Endothelial cell of umbilical vein (primary cell): ENCODE data around the gene MED27. TPM values are rescaled to one million over a fixed set of nuclear protein-coding genes. Genes with fewer than 3 reads are reported as not detected.

Source experiments
- BruUV-seq: library from RNA; stranded (reverse); fragments of 400-500 nt; replicated peaks from 2 replicates; lab custom pipeline; 2021; lab: Mats Ljungman, UMichigan
- CTCF ChIA-PET: fragments of 300-600, 350-600 bp; sonication (Branson Sonifier 250); formaldehyde crosslinking; loops from one replicate; lab custom pipeline; 2021; ENCODE audit warnings: antibody characterized with exemption, inconsistent platforms; lab: Charles Lee
- POLR2A ChIA-PET: fragments of 300-600, 350-600 bp; sonication (Branson Sonifier 250); formaldehyde crosslinking; loops from one replicate; lab custom pipeline; 2021; ENCODE audit warnings: antibody characterized with exemption, inconsistent platforms; lab: Charles Lee
- DNase-seq: peaks from one replicate; pipeline ENCODE4 v3.0.0-alpha.2; 2011; ENCODE audit warnings: low read depth, low spot score
- FAIRE-seq: peaks from 2 replicates; lab custom pipeline; 2011; peaks lifted over from hg19 to GRCh38; lab: Jason Lieb, UNC
- H2AFZ ChIP-seq: 2 replicates; pipeline ENCODE4 v1.6.0; 2012; ENCODE audit warnings: low read depth, low read length, control low read depth, inconsistent platforms
- H3K27ac ChIP-seq: 2 replicates; pipeline ENCODE4 v1.5.1; 2011; ENCODE audit warnings: low read depth, mild to moderate bottlenecking, control low read depth, low read length, moderate library complexity; ENCODE audit not compliant: insufficient read depth
- H3K27me3 ChIP-seq, 2 experiments: 2 replicates each; pipeline versions ENCODE4 v1.6.0 to v1.6.1; 2011; ENCODE audit warnings: low read length in 2 of 2, mixed read lengths in 1 of 2; ENCODE audit not compliant: control insufficient read depth in 2 of 2, insufficient read depth in 2 of 2
- H3K36me3 ChIP-seq, 2 experiments: 2 replicates in 1 of 2; 3 replicates in 1 of 2; pipeline ENCODE4 v1.5.1; 2011; ENCODE audit warnings: low read length in 2 of 2, mild to moderate bottlenecking in 1 of 2, moderate library complexity in 1 of 2; ENCODE audit not compliant: control insufficient read depth in 2 of 2, insufficient read depth in 2 of 2; ENCODE audit errors: extremely low read depth in 1 of 2
- H3K4me1 ChIP-seq: 3 replicates; pipeline ENCODE4 v1.5.1; 2011; ENCODE audit warnings: mild to moderate bottlenecking, low read length; ENCODE audit not compliant: control insufficient read depth, insufficient read depth; ENCODE audit errors: extremely low read depth
- H3K4me2 ChIP-seq: 2 replicates; pipeline ENCODE4 v1.6.1; 2011; ENCODE audit warnings: low read length, control low read depth, mixed read lengths; ENCODE audit not compliant: insufficient read depth
- H3K4me3 ChIP-seq, 3 experiments: fragments of 200-600 bp in 1 of 3; sonication (generic), shearing (Covaris generic) in 1 of 3; replicated peaks in 1 of 3; 2 replicates each; pipeline ENCODE4 v1.5.1; 2011 to 2016; ENCODE audit warnings: control low read depth in 3 of 3, low read length in 3 of 3, mild to moderate bottlenecking in 2 of 3, inconsistent platforms in 1 of 3, low read depth in 1 of 3, moderate library complexity in 1 of 3; ENCODE audit not compliant: insufficient read depth in 1 of 3
- H3K79me2 ChIP-seq: 2 replicates; pipeline ENCODE4 v1.6.0; 2012; ENCODE audit warnings: low read length, inconsistent platforms; ENCODE audit not compliant: control insufficient read depth, insufficient read depth
- H3K9ac ChIP-seq: replicated peaks from 2 replicates; pipeline ENCODE3; 2011; ENCODE audit warnings: low read length, control low read depth; ENCODE audit not compliant: insufficient read depth; ENCODE audit errors: extremely low read depth
- H3K9me1 ChIP-seq: replicated peaks from 3 replicates; pipeline ENCODE4 v1.6.0; 2011; ENCODE audit warnings: mild to moderate bottlenecking, low read length; ENCODE audit not compliant: control insufficient read depth, insufficient read depth; ENCODE audit errors: extremely low read depth
- H3K9me3 ChIP-seq: replicated peaks from 2 replicates; pipeline ENCODE4 v1.5.1; 2012; ENCODE audit warnings: low read length, inconsistent platforms; ENCODE audit not compliant: control insufficient read depth, insufficient read depth
- H4K20me1 ChIP-seq: replicated peaks from 2 replicates; pipeline ENCODE3; 2011; ENCODE audit warnings: mild to moderate bottlenecking, low read length; ENCODE audit not compliant: control insufficient read depth, insufficient read depth; ENCODE audit errors: extremely low read depth
- CTCF ChIP-seq, 2 donors: IDR thresholded peaks; 1 replicate in 1 of 2; 2 replicates in 1 of 2; pipeline ENCODE4 v1.5.1; 2011; ENCODE audit warnings: low read length in 2 of 2, mild to moderate bottlenecking in 2 of 2, moderate library complexity in 2 of 2, control low read depth in 1 of 2, inconsistent platforms in 1 of 2, low read depth in 1 of 2; ENCODE audit not compliant: insufficient read depth in 1 of 2; ENCODE audit errors: extremely low read depth in 1 of 2
- EZH2 ChIP-seq: IDR thresholded peaks from 2 replicates; pipeline ENCODE4 v1.6.1; 2012; ENCODE audit warnings: borderline replicate concordance, low read depth, mild to moderate bottlenecking, moderate library complexity, low read length, inconsistent platforms; ENCODE audit not compliant: severe bottlenecking
- FOS ChIP-seq: IDR thresholded peaks from 2 replicates; pipeline ENCODE4 v1.6.1; 2011; ENCODE audit warnings: mild to moderate bottlenecking, low read length, moderate library complexity, borderline replicate concordance; ENCODE audit not compliant: insufficient read depth
- GATA2 ChIP-seq: IDR thresholded peaks from 2 replicates; pipeline ENCODE4 v1.7.0; 2011; ENCODE audit warnings: low read depth, mild to moderate bottlenecking, moderate library complexity, mixed read lengths, low read length; ENCODE audit not compliant: insufficient read length, insufficient read depth
- JUN ChIP-seq: IDR thresholded peaks from 2 replicates; pipeline ENCODE4 v1.6.1; 2011; ENCODE audit warnings: borderline replicate concordance, low read depth; ENCODE audit not compliant: insufficient read length, insufficient read depth
- MYC ChIP-seq: IDR thresholded peaks from one replicate; pipeline ENCODE4 v1.6.1; 2011; ENCODE audit warnings: mild to moderate bottlenecking, low read depth, low read length
- POLR2A ChIP-seq: IDR thresholded peaks from 2 replicates; pipeline ENCODE4 v1.6.1; 2012; ENCODE audit warnings: low read depth, mild to moderate bottlenecking, control low read depth, low read length
- POLR2AphosphoS5 ChIP-seq: IDR thresholded peaks from 2 replicates; pipeline ENCODE4 v1.6.1; 2012; ENCODE audit warnings: low read depth, mild to moderate bottlenecking, control low read depth, low read length, moderate library complexity; ENCODE audit not compliant: insufficient read depth
- dilution Hi-C: fragments of 300-500 bp; cut with MboI; formaldehyde crosslinking; loops from one replicate; pipeline ENCODE4 v1.15.0; 2019; ENCODE audit warnings: low sequenced_read_pairs; ENCODE audit not compliant: extremely low pct_ligation_motif_present
- intact Hi-C: fragments of 100-400 bp; cut with micrococcal nuclease; formaldehyde crosslinking; loops from one replicate; pipeline ENCODE4 v1.10.0; 2022
- polyA plus RNA-seq, 4 experiments: library from polyadenylated mRNA; depleted of rRNA in 3 of 4; stranded (reverse) in 3 of 4; unstranded in 1 of 4; fragments of >200 nt; gene quantifications; 2 replicates each; pipeline versions ENCODE4 v1.2.1 to v1.2.3, GENCODE V29; 2011 to 2012; ENCODE audit warnings: missing spikeins in 1 of 4
- total RNA-seq: library from RNA; stranded (reverse); gene quantifications from 2 replicates; pipeline ENCODE4 v1.2.3, GENCODE V29; 2021
- TF ChIP-seq, protein P1 (sequence below): IDR thresholded peaks from 2 replicates; pipeline ENCODE4 v1.6.1; 2011; ENCODE audit not compliant: insufficient read depth, insufficient read length

MED27 gene
- total and polyA plus RNA-seq, 2 donors (not counting 3 experiments of a cell fraction or from before 2014, with no cell fraction given) = 27.9 to 47.8 TPM

DNA sequence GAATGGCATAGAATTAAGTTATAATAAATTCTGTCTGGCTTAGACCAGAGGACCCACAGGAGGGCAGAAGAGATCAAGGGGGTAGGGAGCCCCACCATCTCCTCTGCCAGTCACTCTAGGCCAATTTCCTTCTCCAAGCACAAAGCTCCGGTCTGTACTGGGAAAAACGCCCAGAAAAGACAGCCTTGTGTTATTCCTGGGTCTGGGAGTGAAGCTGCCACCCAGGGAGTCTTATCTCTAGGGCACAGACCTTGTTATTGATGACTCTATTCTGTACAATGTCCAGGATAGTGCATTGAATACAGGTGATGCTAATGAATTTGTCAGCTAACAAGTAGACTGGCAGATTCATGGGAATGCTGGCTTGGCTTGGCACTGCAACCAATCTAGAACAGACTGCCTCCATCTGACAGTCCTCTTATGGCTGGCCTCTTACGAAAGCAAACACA, 60.7 kb downstream of the MED27 start:
- CTCF ChIA-PET = no interaction called here
- H3K79me2 ChIP-seq = no peaks in the 10 kb centered on the region
- H4K20me1 ChIP-seq = peaks cover 4% of the 10 kb centered on the region
- no peak overlapping the region for H3K9ac ChIP-seq
- POLR2A ChIA-PET = no interaction called here
- no peaks in the 10 kb centered on the region for H3K36me3 ChIP-seq
- no peak overlapping the region for H3K27ac ChIP-seq
- no peak for TF ChIP-seq POLR2A
- no peak for TF ChIP-seq GATA2
- TF ChIP-seq, protein P1, sequence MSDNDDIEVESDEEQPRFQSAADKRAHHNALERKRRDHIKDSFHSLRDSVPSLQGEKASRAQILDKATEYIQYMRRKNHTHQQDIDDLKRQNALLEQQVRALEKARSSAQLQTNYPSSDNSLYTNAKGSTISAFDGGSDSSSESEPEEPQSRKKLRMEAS = no peak
- no peak for TF ChIP-seq EZH2
- no peak for TF ChIP-seq FOS
- FAIRE-seq = no peak
- H3K9me1 ChIP-seq = no peaks in the 10 kb centered on the region
- no peak overlapping the region for H3K4me2 ChIP-seq
- no peak overlapping the region for H2AFZ ChIP-seq
- no peaks in the 10 kb centered on the region for H3K9me3 ChIP-seq
- H3K4me3 ChIP-seq = no peak overlapping the region
- intact Hi-C loops (no loop called here), dilution Hi-C loops (no loop called here)
- BruUV-seq = no TSS peak
- H3K4me1 ChIP-seq = peaks cover 9% of the 10 kb centered on the region
- no peak for DNase-seq
- H3K27me3 ChIP-seq = no peaks in the 10 kb centered on the region

- no peaks in the 10 kb centered on the region for H3K79me2 ChIP-seq
- FAIRE-seq = no peak
Observed at GRCh38 chr9:132016456-132016855, 63.2 kb downstream of the MED27 start.

More at GRCh38 chr9:132016456-132016855, 63.2 kb downstream of the MED27 start:
- intact Hi-C loops = no loop called here
- no peak overlapping the region for H3K4me3 ChIP-seq
- ChIA-PET CTCF (no interaction called here), POLR2A (no interaction called here)
- no peak overlapping the region for H3K4me2 ChIP-seq
- no peak overlapping the region for H3K27ac ChIP-seq
- peaks cover 0 to 2% of the 10 kb centered on the region in 2 experiments for H3K36me3 ChIP-seq
- H3K9me3 ChIP-seq = no peaks in the 10 kb centered on the region
- BruUV-seq = no TSS peak
- no peaks in the 10 kb centered on the region for H3K9me1 ChIP-seq
- dilution Hi-C loops = no loop called here
- no peak overlapping the region for H2AFZ ChIP-seq
- peaks cover 4% of the 10 kb centered on the region for H4K20me1 ChIP-seq
- H3K9ac ChIP-seq = no peak overlapping the region
- H3K27me3 ChIP-seq = no peaks in the 10 kb centered on the region
- DNase-seq = no peak
- H3K4me1 ChIP-seq = peaks cover 7% of the 10 kb centered on the region
- TF ChIP-seq FOS = no peak
- TF ChIP-seq POLR2A = no peak
- no peak for TF ChIP-seq JUN
- no peak for TF ChIP-seq GATA2
- TF ChIP-seq CTCF (IDR thresholded peaks at IDR 0.05; ENCODE audit: extremely low read depth in 1 of 2, insufficient read depth in 1 of 2, low read depth in 1 of 2, low read length in 2 of 2) = no peak
- TF ChIP-seq MYC = no peak
- no peak for TF ChIP-seq POLR2AphosphoS5
- TF ChIP-seq, protein P1 = no peak
- no peak for TF ChIP-seq EZH2
